Fibroblast of pulmonary artery (primary cell): Measurements from ENCODE around the gene EIF4G3.

Experiments used
- DNase-seq: peaks from one replicate; pipeline ENCODE4 v3.0.0-alpha.2; 2010; ENCODE audit warnings: low read depth
- H3K4me3 ChIP-seq: replicated peaks from 2 replicates; pipeline ENCODE4 v1.5.1; 2011; ENCODE audit warnings: low read depth, mild to moderate bottlenecking, control low read depth, low read length, moderate library complexity
- CTCF ChIP-seq: IDR thresholded peaks from 2 replicates; pipeline ENCODE4 v1.5.1; 2011; ENCODE audit warnings: mild to moderate bottlenecking, control low read depth, low read length, inconsistent platforms; ENCODE audit errors: missing control alignments

The EIF4G3 gene

DNA sequence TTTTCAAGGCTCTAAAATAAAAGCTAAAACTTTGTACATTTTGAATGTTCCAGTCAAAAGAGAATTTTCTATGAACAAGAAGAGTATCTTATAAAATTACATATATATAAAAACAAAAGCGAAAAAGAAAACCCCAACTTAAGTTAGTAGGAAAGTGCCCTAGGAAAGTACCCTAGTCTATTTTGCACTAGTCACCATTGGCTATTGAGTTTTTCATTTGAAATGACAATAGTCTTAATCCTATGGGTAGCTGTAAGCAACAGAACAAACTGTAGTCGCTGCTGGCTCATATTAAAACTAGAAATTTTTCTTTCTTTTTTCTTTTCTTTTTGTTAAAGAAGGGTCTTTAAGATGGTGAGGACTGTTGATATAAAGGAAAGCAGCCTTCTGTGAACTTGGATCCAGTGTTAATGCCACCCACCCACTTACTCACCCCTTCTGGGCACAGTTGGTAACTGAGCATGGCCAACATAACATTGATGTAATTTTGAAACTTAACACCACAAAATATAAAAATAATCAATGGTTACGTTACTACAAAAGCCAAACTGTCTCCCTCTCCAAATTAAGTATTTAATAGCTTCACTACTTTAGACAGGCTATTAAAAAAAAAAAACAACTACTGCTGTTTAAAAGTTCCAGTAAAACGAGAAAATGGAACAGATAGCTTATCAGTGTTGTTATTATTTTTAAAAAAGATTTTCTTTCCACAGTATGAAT lies 177.0 kb downstream of the EIF4G3 start:
- no peak for DNase-seq
- no peak overlapping the region for H3K4me3 ChIP-seq

GRCh38 chr1:20998826-20999225 lies 177.9 kb downstream of the EIF4G3 start:
- DNase-seq: no peak
- H3K4me3 ChIP-seq: no peak overlapping the region
- no peak for TF ChIP-seq CTCF

More for the DNA sequence above, 177.0 kb downstream of the EIF4G3 start:
- no peak for TF ChIP-seq CTCF

DNA sequence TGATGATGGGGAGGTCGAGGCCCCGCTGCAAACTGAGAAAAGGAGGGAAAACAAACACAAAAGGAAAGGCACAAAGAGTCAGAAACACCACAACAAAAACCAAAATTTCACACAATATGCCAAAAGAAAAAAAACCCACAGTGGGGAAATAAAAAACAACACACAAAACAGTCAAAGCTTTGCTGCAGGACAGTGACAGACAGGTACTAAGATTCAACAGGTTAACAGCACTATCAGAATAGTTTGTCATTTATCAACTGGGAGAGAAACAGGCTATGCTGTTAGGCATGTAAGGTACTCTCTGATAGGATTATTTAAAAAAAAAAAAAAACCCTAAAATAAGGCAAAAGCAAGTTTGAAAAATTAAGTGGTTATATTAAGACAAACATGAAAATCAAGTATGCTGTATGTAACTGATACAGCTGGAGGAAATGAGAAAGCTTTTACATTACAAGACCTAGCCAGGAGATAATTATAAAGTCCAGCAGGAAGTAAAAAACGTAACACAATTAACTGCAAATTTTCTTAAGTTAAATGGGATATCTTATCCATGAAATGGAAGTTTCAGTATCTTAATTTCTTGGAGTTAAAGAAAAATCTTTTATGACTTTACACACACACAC lies 179.0 kb downstream of the EIF4G3 start:
- no peak overlapping the region for H3K4me3 ChIP-seq
- no peak for DNase-seq
- no peak for TF ChIP-seq CTCF

GRCh38 chr1:20996554-20996953 lies 180.1 kb downstream of the EIF4G3 start:
- no peak for DNase-seq
- H3K4me3 ChIP-seq: no peak overlapping the region
- no peak for TF ChIP-seq CTCF

DNA sequence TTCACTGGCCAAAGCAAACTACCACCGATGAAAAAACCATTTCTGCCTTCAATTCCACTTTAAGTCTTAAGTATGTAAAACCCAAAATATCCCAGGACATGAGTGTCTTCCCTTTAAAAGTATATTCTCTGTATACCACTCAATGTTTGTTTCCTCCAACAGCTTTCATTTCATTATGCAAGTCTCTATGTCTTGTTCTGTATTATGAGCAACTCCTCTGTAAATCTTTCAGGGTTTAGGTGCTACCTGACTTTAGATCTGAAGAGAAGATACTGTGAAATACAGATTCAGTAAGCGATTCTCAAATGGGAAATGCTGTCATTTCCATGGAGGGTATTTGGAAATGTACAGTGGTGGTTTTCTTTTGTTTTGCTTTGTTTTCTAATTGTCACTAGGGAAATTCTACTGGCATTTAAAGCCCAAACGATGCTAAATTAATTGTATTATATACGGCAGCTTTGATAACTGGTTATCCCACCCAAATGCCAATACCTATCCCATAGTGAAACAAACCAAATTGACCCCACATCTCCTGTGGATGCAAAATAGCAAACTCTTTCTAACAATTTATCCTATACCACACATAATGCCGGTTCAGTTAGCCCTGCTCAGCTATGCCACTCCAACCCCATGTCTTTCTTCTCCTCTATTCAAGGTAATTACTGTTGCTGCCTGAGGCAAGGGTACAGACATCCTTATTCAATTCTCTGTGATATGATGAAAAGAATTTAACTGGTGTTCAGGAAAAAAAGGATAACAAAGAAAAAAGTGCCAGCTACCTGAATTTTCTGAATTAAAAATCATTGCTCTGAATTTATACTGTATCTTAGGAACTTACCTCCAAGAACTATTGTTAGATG lies 182.8 kb downstream of the EIF4G3 start:
- no peak overlapping the region for H3K4me3 ChIP-seq
- no peak for TF ChIP-seq CTCF
- DNase-seq: no peak

GRCh38 chr1:20992322-20993056 lies 184.2 kb downstream of the EIF4G3 start:
- no peak overlapping the region for H3K4me3 ChIP-seq
- no peak for TF ChIP-seq CTCF
- DNase-seq: peak; percentile 39
